Measurements from ENCODE around the gene B2M.

DNA sequence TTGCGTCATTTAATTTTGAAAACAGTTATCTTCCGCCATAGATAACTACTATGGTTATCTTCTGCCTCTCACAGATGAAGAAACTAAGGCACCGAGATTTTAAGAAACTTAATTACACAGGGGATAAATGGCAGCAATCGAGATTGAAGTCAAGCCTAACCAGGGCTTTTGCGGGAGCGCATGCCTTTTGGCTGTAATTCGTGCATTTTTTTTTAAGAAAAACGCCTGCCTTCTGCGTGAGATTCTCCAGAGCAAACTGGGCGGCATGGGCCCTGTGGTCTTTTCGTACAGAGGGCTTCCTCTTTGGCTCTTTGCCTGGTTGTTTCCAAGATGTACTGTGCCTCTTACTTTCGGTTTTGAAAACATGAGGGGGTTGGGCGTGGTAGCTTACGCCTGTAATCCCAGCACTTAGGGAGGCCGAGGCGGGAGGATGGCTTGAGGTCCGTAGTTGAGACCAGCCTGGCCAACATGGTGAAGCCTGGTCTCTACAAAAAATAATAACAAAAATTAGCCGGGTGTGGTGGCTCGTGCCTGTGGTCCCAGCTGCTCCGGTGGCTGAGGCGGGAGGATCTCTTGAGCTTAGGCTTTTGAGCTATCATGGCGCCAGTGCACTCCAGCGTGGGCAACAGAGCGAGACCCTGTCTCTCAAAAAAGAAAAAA is 1.2 kb downstream of the B2M start:
- TF ChIP-seq EZH2phosphoT487 (IDR thresholded peaks at IDR 0.05; ENCODE audit: borderline replicate concordance) (no peak), TCF7L2 (IDR thresholded peaks at IDR 0.05; ENCODE audit: borderline replicate concordance, extremely low read depth, insufficient read depth, insufficient read length) (no peak), CEBPB (IDR thresholded peaks at IDR 0.05; ENCODE audit: low read depth) (no peak), POLR2A (IDR thresholded peaks at IDR 0.05; ENCODE audit: borderline replicate concordance, extremely low read depth, insufficient read depth, insufficient read length) (no peak)
- TF ChIP-seq, protein P1, sequence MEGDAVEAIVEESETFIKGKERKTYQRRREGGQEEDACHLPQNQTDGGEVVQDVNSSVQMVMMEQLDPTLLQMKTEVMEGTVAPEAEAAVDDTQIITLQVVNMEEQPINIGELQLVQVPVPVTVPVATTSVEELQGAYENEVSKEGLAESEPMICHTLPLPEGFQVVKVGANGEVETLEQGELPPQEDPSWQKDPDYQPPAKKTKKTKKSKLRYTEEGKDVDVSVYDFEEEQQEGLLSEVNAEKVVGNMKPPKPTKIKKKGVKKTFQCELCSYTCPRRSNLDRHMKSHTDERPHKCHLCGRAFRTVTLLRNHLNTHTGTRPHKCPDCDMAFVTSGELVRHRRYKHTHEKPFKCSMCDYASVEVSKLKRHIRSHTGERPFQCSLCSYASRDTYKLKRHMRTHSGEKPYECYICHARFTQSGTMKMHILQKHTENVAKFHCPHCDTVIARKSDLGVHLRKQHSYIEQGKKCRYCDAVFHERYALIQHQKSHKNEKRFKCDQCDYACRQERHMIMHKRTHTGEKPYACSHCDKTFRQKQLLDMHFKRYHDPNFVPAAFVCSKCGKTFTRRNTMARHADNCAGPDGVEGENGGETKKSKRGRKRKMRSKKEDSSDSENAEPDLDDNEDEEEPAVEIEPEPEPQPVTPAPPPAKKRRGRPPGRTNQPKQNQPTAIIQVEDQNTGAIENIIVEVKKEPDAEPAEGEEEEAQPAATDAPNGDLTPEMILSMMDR (IDR thresholded peaks at IDR 0.05 in 2 of 3, conservative IDR thresholded peaks at IDR 0.05 in 1 of 3; ENCODE audit: borderline replicate concordance in 1 of 3, insufficient read depth in 1 of 3, low read depth in 2 of 3, low read length in 2 of 3): no peak
- TF ChIP-seq, protein P2, sequence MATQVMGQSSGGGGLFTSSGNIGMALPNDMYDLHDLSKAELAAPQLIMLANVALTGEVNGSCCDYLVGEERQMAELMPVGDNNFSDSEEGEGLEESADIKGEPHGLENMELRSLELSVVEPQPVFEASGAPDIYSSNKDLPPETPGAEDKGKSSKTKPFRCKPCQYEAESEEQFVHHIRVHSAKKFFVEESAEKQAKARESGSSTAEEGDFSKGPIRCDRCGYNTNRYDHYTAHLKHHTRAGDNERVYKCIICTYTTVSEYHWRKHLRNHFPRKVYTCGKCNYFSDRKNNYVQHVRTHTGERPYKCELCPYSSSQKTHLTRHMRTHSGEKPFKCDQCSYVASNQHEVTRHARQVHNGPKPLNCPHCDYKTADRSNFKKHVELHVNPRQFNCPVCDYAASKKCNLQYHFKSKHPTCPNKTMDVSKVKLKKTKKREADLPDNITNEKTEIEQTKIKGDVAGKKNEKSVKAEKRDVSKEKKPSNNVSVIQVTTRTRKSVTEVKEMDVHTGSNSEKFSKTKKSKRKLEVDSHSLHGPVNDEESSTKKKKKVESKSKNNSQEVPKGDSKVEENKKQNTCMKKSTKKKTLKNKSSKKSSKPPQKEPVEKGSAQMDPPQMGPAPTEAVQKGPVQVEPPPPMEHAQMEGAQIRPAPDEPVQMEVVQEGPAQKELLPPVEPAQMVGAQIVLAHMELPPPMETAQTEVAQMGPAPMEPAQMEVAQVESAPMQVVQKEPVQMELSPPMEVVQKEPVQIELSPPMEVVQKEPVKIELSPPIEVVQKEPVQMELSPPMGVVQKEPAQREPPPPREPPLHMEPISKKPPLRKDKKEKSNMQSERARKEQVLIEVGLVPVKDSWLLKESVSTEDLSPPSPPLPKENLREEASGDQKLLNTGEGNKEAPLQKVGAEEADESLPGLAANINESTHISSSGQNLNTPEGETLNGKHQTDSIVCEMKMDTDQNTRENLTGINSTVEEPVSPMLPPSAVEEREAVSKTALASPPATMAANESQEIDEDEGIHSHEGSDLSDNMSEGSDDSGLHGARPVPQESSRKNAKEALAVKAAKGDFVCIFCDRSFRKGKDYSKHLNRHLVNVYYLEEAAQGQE (IDR thresholded peaks at IDR 0.05; ENCODE audit: low read depth): no peak
